SK-MEL-5 (cell line): ENCODE measurements around the gene GRIA1. TPM values are rescaled to one million over a fixed set of nuclear protein-coding genes. Genes with fewer than 3 reads are reported as not detected.

Experiments
- DNase-seq: peaks from one replicate; pipeline ENCODE4 v3.0.0-alpha.2; 2016; ENCODE audit warnings: low read depth, low spot score
- in situ Hi-C: cut with HindIII; loops from 2 replicates; pipeline ENCODE4 v1.10.0; 2016; ENCODE audit warnings: low sequenced_read_pairs, high pct_unique_total_duplicates, low pct_unique_long_range_greater_than_20kb
- total RNA-seq: library from RNA; depleted of rRNA; stranded (reverse); fragments of >200 nt; shearing (Covaris generic); gene quantifications from 2 replicates; pipeline ENCODE4 v1.2.3, GENCODE V29; 2014

GRIA1 gene
- total RNA-seq, 1 experiment from 2014 or later = not detected

DNA sequence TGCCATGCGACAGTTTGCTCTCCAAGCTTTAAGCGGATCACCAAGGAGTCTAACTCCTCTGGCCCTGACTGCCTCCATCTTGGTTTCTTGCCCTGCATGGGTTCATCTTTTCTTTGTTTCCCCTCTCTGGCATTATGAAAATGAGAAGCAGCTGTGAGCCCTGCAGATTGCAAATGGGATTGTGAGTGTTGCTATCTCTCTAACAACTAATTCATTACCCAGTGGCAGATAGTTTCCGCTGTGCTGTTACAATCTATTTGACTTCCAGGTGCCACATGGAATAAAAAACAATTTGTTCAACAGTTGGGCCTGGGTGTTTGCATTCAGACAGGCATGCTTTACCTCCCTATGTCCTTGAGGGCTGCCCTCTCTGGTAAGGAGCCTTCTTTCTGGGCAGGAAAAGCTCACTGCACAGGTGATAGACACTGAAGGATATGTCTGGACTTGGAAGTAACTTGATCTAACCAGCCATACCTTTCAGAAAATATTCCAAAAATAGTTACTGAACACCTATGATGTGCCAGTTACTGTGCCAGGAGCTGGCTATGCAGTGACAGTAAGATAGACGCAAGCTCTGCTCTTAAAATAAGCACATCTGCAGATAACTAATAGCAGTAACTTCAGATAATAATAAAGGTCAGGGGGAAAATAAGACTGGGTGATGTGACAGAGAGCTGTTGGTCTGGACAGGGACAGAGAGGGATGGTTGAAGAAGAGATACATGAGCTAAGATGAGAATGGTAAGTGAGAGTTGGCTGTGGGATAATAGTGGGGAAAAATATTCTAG lies 40.1 kb downstream of the GRIA1 start:
- in situ Hi-C loops = no loop called here
- DNase-seq = no peak

DNA sequence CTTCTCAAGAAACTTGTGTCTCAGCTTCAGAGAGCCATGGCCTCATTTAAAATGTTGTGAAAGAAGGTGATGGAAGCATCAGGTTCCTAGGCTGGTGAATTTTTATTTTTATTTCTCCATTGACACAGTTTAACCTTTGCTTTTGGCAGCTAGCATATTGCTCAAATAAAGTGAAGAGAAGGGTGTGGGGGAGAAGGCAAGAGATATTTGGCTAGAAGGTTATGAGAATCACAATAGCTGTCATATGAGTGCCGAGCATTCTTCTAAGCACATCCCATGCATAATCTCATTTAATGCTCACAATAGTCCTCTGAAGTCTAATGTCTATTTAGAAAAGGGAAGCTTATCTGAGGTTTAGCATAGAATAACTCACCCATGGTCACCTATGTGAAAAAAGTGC lies 43.1 kb downstream of the GRIA1 start:
- DNase-seq = no peak
- in situ Hi-C loops = no loop called here

DNA sequence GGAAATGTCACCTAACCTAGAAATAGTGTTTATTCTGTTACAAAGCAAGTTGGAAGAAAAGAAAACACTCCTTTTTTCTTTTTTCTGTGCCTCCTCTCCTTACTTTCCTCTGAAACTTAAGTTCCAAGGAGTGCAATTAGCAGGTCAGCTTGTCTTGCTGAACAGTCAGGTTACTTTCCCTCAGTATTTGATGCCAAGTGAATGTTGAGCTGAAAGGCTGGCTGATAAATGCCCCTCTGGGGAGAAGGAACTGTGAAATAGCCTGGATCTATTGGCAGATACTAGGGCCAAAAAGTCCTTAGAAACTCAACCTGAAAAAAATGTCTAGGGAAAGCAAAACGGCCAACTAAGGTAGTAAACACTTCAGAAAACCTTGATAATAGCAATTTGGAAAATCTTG lies 43.6 kb downstream of the GRIA1 start:
- DNase-seq = no peak
- in situ Hi-C loops = no loop called here

DNA sequence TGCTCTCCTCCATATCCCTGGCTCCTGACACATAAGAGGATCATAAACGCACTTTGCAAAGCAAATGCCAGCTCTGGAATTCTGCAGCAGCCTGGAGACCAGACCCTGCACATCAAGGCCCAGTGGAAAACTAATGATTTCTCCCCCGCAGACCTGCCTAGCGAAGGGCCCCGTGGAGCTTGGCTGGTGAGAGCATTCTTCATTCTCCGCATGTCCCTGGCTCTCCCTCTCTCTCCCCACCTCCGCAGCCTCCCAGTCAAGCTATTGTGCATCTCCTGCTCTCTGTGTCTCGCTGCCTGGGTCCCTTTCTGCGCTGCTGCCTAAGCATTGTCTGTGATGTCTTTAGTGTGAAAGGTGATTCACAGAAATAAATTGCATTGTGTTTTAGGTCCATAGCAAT lies 46.7 kb downstream of the GRIA1 start:
- in situ Hi-C loops = no loop called here
- no peak for DNase-seq

DNA sequence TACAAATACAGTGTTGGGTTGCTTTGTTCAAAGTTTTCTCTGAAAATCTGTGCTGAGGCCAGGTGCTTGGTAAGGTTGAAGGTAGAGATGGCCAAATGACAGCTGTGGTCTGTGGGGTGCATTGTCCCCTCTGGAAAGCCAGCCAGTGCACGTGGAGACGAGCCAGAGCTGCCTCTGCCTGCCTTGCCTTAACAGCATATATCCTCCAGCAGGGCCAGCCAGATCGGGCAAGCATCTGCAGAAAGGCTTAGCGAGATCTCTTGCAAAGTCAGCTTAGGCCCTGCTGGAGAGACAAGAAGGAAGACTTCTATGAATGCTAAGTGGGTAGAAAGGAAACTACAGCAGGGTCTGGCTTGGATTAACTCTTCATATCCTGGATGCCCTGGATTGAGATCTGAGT lies 49.5 kb downstream of the GRIA1 start:
- in situ Hi-C loops = no loop called here
- DNase-seq = no peak

DNA sequence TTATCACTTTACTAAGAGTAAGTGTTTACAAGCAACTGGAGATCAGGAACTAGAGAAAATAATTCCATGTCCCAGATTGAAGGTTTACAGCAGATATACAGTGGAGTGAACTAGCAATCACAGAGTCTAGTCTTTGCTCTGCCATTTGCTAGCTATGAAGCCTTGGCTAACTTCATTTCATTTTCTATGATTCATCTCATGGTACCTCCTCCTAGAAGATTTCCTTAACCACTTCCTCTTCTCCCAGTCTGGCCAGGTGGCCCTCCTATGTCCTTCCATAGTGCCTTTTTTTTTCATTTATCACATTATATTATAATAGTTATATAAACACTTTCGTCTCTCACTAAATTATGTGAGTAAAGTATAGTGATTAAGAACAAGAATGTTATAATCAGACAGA lies 52.1 kb downstream of the GRIA1 start:
- in situ Hi-C loops = no loop called here
- no peak for DNase-seq

DNA sequence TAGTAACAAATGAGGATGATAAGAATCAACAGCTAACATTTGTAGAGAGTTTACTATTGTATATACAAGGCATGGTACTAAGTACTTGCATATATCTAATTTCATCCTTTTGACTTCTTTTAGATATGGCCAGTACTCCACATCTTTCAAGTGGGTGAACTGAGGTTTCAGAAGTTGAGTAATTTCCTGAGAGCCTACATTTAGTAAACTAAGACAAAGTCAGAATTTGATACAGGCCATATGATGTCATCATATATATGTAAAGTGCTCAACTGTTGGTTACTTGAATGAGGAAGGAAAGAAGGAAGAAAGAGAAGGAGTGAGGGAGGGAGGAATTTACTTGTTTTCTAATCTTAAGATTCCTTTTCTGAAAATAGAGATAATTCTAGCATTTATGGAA lies 52.8 kb downstream of the GRIA1 start:
- in situ Hi-C loops = no loop called here
- no peak for DNase-seq

DNA sequence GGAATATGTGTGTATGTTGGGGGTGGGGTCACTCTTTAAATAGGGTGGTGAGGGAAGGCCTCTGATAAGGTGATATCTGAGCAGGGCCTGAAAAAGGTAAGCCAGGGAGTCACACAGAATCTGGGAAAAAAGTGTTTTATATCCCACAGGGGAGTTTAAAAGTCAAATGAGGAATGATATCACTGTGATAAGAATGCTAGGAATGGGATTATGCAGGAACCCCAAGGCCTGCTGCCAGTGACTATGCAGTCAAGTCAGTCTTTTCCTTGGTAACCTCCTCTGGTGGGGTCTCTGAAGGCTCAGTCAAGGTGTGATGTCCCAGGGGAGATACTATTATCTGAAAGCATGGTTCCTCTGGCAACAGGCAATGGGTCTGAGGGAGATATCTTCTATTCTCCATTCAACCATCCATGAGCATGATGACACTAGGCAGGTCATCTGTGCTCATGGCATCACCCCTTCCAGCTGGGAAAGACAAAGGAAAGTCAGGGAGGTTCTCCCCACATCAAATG lies 53.5 kb downstream of the GRIA1 start:
- in situ Hi-C loops = no loop called here
- no peak for DNase-seq

DNA sequence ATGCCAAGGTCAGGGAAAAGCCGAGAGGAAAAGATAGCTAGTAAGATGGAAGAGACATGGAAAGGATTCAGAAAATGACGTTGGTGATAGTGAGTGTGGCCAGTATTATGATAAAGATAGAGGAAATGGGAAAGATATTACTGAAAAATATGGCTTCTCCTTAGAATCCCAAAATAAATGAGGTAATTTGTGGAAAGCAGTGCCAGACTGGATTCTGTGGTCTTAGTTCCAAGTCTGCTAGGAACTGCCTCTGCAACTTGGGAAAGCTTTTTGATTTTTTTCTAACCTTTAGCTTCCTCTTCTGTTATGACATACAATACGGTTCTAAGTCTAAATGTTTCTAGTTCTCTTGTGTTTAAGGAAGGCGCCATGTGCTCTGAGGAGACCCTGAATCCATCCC lies 54.2 kb downstream of the GRIA1 start:
- no peak for DNase-seq
- in situ Hi-C loops = no loop called here

DNA sequence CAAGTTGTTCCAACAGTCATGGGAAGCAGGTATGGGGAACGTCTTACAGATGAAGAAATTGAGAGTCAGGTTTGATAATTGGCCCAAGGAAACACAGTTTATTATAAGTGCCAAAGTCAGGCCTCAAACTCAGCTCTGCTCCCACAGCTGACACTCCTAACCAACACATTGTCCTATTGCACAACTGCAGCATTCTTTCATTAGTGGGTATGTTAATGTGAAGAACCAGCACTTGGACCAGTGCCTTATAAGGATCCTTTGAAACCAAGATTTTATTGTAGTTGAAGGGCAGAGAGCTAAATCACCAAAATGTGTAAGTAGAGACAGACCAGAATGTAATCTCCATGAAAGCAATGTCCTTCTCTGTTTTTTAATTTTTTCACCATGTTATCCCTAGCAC lies 56.1 kb downstream of the GRIA1 start:
- no peak for DNase-seq
- in situ Hi-C loops = no loop called here

DNA sequence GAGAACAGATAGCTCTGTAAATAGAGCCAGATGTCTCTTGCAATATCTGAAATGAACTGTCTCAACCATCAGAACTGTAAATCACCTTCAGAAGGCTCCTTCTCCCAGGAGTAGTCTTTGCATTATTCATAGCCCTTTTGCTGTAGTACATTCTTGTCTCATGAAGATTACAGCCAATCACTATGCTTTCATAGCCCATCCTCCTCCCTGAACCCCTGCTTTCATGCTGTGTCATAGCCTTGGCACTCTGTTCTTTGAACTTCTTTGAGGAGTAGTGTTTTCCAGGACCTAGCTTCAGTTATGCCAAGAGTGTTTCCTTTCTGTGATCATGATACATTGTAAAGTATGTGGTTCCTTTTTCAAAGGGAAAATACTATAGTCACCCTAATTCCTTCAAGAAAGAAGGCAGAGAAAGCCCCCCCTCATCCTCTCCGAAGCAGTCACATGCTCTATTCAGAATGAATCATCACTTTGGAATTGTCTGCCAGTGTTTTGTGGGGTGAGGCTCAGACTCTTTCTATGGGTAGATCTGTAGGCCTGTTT lies 61.1 kb downstream of the GRIA1 start:
- in situ Hi-C loops = no loop called here
- DNase-seq = no peak

DNA sequence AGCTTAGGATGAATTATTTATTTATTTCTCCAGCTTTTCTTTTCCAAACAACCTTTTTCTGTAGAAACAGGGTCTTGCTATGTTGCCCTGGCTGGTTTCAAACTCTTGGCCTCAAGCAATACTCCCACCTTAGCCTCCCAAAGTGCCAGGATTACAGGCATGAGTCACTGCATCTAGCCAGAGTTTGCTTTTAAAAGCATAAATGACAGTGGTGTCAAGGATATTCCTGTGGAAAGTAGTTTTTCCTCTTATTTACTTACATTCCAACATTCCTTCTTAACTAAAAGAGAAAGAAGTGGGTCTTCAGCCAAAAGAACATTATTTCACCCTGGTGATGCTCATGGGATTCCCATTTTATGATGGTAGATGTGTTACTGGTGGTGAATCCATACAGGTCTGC lies 62.4 kb downstream of the GRIA1 start:
- in situ Hi-C loops = no loop called here
- DNase-seq = no peak

DNA sequence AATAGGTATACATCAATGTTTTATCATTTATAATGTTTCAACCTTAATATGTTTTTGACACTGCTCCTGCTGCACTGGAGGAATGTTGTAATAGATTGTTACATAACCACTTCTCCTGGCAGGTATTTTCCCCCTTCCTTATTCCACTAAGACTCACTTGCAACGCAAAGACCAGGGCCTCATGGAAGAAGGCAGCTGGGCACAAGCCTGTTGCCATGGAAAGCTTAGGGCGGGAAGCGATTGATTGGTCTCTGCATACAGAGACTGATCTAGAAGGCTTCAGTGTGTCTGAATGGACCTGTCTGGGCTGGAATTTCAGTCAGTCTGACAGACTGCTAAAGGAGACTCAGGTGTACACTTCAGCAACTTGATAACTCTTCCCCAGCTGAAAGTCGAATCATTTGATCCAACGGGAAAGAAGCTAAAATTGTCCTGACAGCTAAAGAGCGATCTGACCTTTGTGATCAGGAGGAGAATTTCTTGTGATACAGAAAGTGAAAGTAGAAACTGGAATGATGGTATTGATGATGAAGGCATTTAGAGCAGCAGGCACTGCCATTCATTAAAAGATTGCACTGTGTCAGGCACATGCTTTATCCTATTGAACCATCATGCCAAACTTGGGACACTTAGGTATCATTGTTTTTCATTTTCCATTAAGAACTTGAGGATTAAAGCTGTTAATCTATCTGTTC lies 65.1 kb downstream of the GRIA1 start:
- DNase-seq = no peak
- in situ Hi-C loops = no loop called here

DNA sequence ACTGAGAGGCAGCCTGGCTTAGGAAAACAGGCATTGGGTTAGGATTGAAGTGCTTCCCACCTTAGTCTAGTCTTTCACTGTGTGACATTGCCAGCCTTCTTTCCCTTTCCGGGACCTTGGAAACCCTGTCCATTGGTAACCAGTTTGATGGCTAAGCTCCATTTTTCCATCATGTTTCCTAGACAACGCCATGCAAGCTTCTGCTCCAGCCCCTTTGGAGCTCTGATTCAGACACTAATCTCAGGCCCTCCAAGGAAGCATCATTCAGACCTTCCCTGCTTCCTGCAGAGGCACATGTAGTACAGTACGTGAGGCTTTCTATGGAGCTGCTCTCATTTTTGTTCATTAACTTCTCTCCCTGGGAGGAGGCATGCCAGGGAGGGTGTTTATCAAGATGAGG lies 68.5 kb downstream of the GRIA1 start:
- in situ Hi-C loops = no loop called here
- DNase-seq = no peak

DNA sequence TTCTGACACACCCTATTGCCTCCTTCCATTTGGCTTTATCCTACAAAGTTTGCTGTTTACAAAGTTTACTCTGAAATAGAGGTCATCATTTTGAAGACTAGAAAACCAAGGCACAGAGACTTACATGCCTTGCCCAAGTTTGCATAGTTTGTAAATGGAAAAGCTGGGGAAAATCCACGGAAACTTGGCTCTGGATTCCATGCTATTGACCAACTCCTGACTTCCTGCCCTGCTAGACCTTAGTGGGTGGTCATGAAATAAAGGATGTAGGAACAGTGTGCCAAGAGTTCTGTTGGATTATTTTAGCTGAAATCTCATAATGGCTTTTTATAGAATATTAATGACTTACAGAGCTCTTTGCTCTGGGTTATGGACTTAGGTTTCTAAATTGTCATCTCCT lies 69.5 kb downstream of the GRIA1 start:
- in situ Hi-C loops = no loop called here
- no peak for DNase-seq

DNA sequence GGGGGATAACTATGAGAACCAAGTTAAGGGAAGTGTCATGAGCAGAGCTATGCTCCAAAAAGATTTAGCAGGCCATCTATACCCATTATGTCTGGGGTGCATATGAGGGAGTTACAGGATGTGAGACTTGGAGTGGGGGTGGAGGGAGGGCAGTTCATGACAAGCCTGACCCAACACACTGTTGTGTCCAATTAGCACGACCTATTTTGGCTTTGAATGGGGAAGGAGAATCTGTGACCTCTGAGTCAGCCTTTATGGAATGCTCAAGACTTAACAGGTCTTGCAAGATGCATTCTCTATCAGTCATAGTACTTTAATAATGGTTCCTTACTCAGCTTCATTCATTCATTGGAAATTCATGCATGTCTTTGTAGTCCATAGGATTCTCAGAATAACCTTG lies 71.7 kb downstream of the GRIA1 start:
- no peak for DNase-seq
- in situ Hi-C loops = no loop called here

DNA sequence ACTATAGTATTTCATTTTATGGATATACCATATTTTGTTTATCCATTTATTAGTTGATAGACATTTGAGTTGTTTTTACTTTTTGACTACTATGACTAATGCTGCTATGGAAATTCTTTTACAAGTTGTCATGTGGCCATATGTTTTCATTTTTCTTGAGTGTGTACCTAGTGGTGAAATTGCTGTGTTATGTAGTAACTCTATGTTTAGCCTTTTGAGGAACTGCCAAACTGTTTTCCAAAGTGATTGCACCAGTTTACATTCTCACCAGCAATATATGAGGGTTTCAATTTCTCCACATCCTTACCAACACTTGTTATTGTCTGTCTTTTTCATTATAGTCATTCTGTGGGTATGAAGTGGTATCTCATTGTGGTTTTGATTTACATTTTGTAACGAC lies 75.4 kb downstream of the GRIA1 start:
- DNase-seq = no peak
- in situ Hi-C loops = no loop called here

DNA sequence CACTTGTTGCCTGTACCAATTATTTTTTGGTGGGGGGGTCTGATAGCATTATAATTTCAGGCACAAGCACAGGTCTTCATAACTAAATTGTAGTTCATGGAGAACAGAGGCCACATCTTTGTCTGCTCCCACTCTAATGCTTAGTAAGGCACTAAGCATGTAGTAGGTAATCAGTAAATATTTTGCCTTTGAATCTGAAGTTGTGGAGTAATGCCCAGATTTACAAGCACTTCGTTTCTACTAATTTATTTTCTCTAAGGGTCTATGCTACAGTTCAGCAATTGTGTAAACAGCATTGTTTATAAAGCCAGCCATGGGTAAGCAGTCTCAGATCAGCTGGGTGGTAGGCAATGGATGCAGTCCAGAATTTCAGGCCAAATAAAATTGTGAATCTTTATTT lies 78.6 kb downstream of the GRIA1 start:
- in situ Hi-C loops = no loop called here
- DNase-seq = no peak

DNA sequence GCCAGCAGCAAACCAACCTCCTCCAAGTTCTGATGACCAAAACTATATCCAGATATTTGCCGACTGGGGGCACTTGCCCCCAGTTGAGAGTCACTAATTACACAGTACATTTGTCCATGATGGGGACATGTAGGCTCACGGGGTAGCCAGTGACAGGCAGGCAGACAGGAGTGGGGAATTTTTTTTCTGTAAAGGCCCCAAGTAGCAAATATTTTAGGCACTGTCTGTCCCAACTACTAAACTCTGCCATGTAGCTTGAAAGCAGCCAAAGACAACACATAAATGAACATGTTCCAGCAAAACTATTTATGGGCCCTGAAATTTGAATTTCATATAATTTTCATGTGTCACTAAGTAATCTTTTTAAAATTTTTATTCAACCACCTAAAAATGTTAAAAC lies 80.7 kb downstream of the GRIA1 start:
- no peak for DNase-seq
- in situ Hi-C loops = no loop called here
